GM23248 (cell line): ENCODE results near the gene ZC3HAV1. TPM values are rescaled to one million over a fixed set of nuclear protein-coding genes. Genes with fewer than 3 reads are reported as not detected.

ENCODE experiments used
- DNase-seq: peaks from one replicate; pipeline ENCODE4 v3.0.0-alpha.2; 2015
- H2AFZ ChIP-seq: fragments of 200-600 bp; sonication (generic); 2 replicates; pipeline ENCODE4 v1.6.1; 2016; ENCODE audit warnings: antibody characterized with exemption
- H3F3A ChIP-seq: fragments of 200-600 bp; sonication (generic); 2 replicates; pipeline ENCODE4 v1.6.1; 2016; ENCODE audit warnings: mild to moderate bottlenecking, antibody characterized with exemption, mixed run types; ENCODE audit not compliant: insufficient read depth
- H3K27ac ChIP-seq: fragments of 200-600 bp; sonication (generic); 2 replicates; pipeline ENCODE4 v1.5.1; 2016; ENCODE audit warnings: mild to moderate bottlenecking
- H3K27me3 ChIP-seq: fragments of 200-600 bp; sonication (generic); replicated peaks from 2 replicates; pipeline ENCODE4 v1.6.1; 2016; ENCODE audit warnings: mild to moderate bottlenecking; ENCODE audit not compliant: insufficient read depth
- H3K36me3 ChIP-seq: fragments of 200-600 bp; sonication (generic); 2 replicates; pipeline ENCODE4 v1.6.1; 2016; ENCODE audit warnings: low read depth, mild to moderate bottlenecking
- H3K4me1 ChIP-seq: fragments of 200-600 bp; sonication (generic); 2 replicates; pipeline ENCODE4 v1.6.1; 2016; ENCODE audit warnings: mild to moderate bottlenecking; ENCODE audit not compliant: insufficient read depth
- H3K4me2 ChIP-seq: fragments of 200-600 bp; sonication (generic); one replicate; pipeline ENCODE4 v1.6.1; 2016; ENCODE audit warnings: mild to moderate bottlenecking; ENCODE audit not compliant: unreplicated experiment
- H3K4me3 ChIP-seq: fragments of 200-600 bp; sonication (generic); 2 replicates; pipeline ENCODE4 v1.5.1; 2016; ENCODE audit warnings: mild to moderate bottlenecking
- H3K79me2 ChIP-seq: fragments of 200-600 bp; sonication (generic); 2 replicates; pipeline ENCODE4 v1.6.1; 2016; ENCODE audit warnings: mild to moderate bottlenecking; ENCODE audit not compliant: insufficient read depth
- H3K9ac ChIP-seq: fragments of 200-600 bp; sonication (generic); 2 replicates; pipeline ENCODE4 v1.6.1; 2016; ENCODE audit warnings: mild to moderate bottlenecking
- H3K9me2 ChIP-seq: fragments of 200-600 bp; sonication (generic); 2 replicates; pipeline ENCODE4 v1.6.1; 2016; ENCODE audit warnings: mixed run types, mild to moderate bottlenecking, moderate library complexity; ENCODE audit not compliant: insufficient read depth
- H3K9me3 ChIP-seq: fragments of 200-600 bp; sonication (generic); one replicate; pipeline ENCODE4 v1.6.1; 2017; ENCODE audit warnings: low read depth
- H4K20me1 ChIP-seq: fragments of 200-600 bp; sonication (generic); 2 replicates; pipeline ENCODE4 v1.6.0; 2016; ENCODE audit not compliant: insufficient read depth
- EZH2 ChIP-seq: fragments of 200-600 bp; sonication (generic); IDR thresholded peaks from 2 replicates; pipeline ENCODE4 v1.6.1; 2018; ENCODE audit warnings: antibody characterized with exemption, mild to moderate bottlenecking; ENCODE audit not compliant: insufficient read depth, poor library complexity, severe bottlenecking
- EZH2phosphoT487 ChIP-seq: fragments of 200-600 bp; sonication (generic); IDR thresholded peaks from 2 replicates; pipeline ENCODE4 v1.6.1; 2018; ENCODE audit warnings: antibody characterized with exemption, moderate library complexity, mild to moderate bottlenecking, low read depth; ENCODE audit not compliant: insufficient read depth
- WGBS, 2 experiments: methylation state at CpG; one replicate each; pipeline ENCODE4 v1.1.6; 2015 to 2017; ENCODE audit warnings: low lambda C conversion rate in 2 of 2, low coverage in 1 of 2; ENCODE audit errors: missing lambda C conversion rate in 2 of 2; 5-methylcytosine and 5-hydroxymethylcytosine counted together
- in situ Hi-C: fragments of 300-500 bp; cut with MboI; formaldehyde crosslinking; loops from 2 replicates; pipeline ENCODE4 v1.15.0; 2020
- polyA plus RNA-seq: library from polyadenylated mRNA; unstranded; fragments of >200 nt; fragmentation: Nextera tagmentation; extraction: Ambion mirVana; gene quantifications from 2 replicates; pipeline ENCODE4 v1.2.1, GENCODE V29; 2016
- total RNA-seq: library from RNA; depleted of rRNA; stranded (reverse); fragments of >200 nt; shearing (Covaris generic); gene quantifications from 2 replicates; pipeline ENCODE4 v1.2.3, GENCODE V29; 2014

Gene ZC3HAV1
- total and polyA plus RNA-seq, 2 experiments from 2014 or later: 28.8 to 30.5 TPM

- no peaks in the 10 kb centered on the region for H3K27me3 ChIP-seq
- no peaks in the 10 kb centered on the region for H4K20me1 ChIP-seq
- peaks cover 41% of the 10 kb centered on the region for H3K79me2 ChIP-seq
- H3K4me3 ChIP-seq: peak overlapping the region; percentile 89
- 14 to 15% methylated on average over 28 of the region's 47 CpGs for WGBS, 2 experiments
- H3K9me3 ChIP-seq: no peaks in the 10 kb centered on the region
- peak overlapping the region; percentile 91 for H3K4me2 ChIP-seq
- H3K9ac ChIP-seq: peak overlapping the region; percentile 85
- H3F3A ChIP-seq: 0 out of 2 replicates have a peak, but pooled peaks cover 6% of the 10 kb centered on the region
- peaks cover 11% of the 10 kb centered on the region; the same call in 1 of the 2 replicates for H3K4me1 ChIP-seq
- TF ChIP-seq EZH2 (no peak), EZH2phosphoT487 (no peak)
- in situ Hi-C loops: no loop called here
- DNase-seq: peak; percentile 69
- H2AFZ ChIP-seq: peak overlapping the region; percentile 82
- peak overlapping the region; percentile 33 for H3K27ac ChIP-seq
- no peaks in the 10 kb centered on the region for H3K9me2 ChIP-seq
- H3K36me3 ChIP-seq: peaks cover 27% of the 10 kb centered on the region
These were observed 74.5 kb downstream of the ZC3HAV1 start for GRCh38 chr7:139034855-139035585.

DNA sequence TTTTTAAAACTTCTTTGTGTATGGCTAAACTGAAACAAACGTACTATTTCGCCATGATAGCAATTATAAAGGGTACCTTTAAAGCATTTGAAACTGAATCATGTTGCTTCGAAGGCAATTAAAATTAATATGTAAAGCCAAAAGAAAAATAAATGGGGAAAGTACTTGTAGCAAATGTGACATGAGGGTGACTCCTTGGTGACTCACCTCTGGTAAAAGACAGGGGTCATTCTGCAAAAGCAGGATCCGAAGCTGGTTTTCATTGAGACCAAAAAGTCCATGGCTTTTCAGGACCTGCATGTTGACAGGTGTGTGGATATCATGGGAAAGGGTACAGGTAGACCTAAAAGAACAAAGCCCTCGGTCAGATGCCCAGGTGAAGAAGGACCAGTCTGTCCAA is 75.2 kb downstream of the ZC3HAV1 start:
- TF ChIP-seq EZH2phosphoT487: no peak
- no peak for TF ChIP-seq EZH2
- Histone ChIP-seq H3K9me2 (no peaks in the 10 kb centered on the region), H3K79me2 (peaks cover 48% of the 10 kb centered on the region), H3K27ac (peak overlapping the region; percentile 31), H2AFZ (no peak overlapping the region), H4K20me1 (no peaks in the 10 kb centered on the region), H3K4me2 (peak overlapping the region; percentile 91), H3K27me3 (no peaks in the 10 kb centered on the region), H3K36me3 (peaks cover 34% of the 10 kb centered on the region), H3F3A (0 out of 2 replicates have a peak, but pooled peaks cover 6% of the 10 kb centered on the region), H3K4me3 (peak overlapping the region; percentile 89), H3K9me3 (no peaks in the 10 kb centered on the region), H3K9ac (peak overlapping the region; percentile 85), H3K4me1 (peaks cover 11% of the 10 kb centered on the region; the same call in 1 of the 2 replicates)
- in situ Hi-C loops: no loop called here
- peak; percentile 66 for DNase-seq
- 42 to 52% methylated on average over 5 of the region's 5 CpGs for WGBS, 2 experiments

GRCh38 chr7:139033346-139034114 is 76.0 kb downstream of the ZC3HAV1 start:
- Histone ChIP-seq H3K9ac (no peak overlapping the region), H3K9me2 (no peaks in the 10 kb centered on the region), H3K36me3 (peaks cover 39% of the 10 kb centered on the region), H3K79me2 (peaks cover 51% of the 10 kb centered on the region), H3K27ac (no peak overlapping the region), H2AFZ (no peak overlapping the region), H3K4me1 (peaks cover 11% of the 10 kb centered on the region; the same call in 1 of the 2 replicates), H4K20me1 (no peaks in the 10 kb centered on the region), H3K4me3 (no peak overlapping the region), H3K27me3 (no peaks in the 10 kb centered on the region), H3K9me3 (no peaks in the 10 kb centered on the region), H3K4me2 (peak overlapping the region; percentile 91), H3F3A (0 out of 2 replicates have a peak, but pooled peaks cover 6% of the 10 kb centered on the region)
- no peak for DNase-seq
- WGBS, 2 experiments: 80 to 81% methylated on average over 6 of the region's 6 CpGs
- TF ChIP-seq EZH2phosphoT487: no peak
- no peak for TF ChIP-seq EZH2
- in situ Hi-C loops: no loop called here

DNA sequence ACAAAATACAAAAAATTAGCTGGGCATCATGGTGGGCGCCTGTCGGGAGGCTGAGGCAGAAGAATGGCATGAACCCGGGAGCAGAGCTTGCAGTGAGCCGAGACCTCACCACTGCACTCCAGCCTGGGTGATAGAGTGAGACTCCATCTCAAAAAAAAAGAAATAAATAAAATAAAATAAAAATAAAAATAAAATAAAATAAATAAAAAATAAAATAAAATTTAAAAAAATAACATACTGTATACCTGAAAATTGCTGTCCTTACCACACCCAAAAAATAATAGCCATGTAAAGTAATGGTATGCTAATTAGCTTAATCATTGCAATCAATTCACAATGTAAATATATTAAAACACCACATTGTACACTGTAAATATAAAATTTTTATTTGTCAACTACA is 77.0 kb downstream of the ZC3HAV1 start:
- Histone ChIP-seq H3K9me2 (no peaks in the 10 kb centered on the region), H3K4me2 (no peak overlapping the region), H3K9ac (no peak overlapping the region), H3K4me3 (no peak overlapping the region), H3K27ac (no peak overlapping the region), H4K20me1 (no peaks in the 10 kb centered on the region), H2AFZ (no peak overlapping the region), H3K4me1 (peaks cover 11% of the 10 kb centered on the region; the same call in 1 of the 2 replicates), H3F3A (0 out of 2 replicates have a peak, but pooled peaks cover 6% of the 10 kb centered on the region), H3K27me3 (no peaks in the 10 kb centered on the region), H3K9me3 (no peaks in the 10 kb centered on the region), H3K36me3 (peaks cover 42% of the 10 kb centered on the region), H3K79me2 (peaks cover 51% of the 10 kb centered on the region)
- DNase-seq: no peak
- in situ Hi-C loops: no loop called here
- WGBS, 2 experiments: 81 to 89% methylated on average over 4 of the region's 4 CpGs
- TF ChIP-seq EZH2 (no peak), EZH2phosphoT487 (no peak)
